OCI-LY3 (cell line): ENCODE measurements around the gene TNF.

ENCODE experiments used
- EZH2phosphoT487 ChIP-seq: fragments of 200-600 bp; shearing (Covaris generic); IDR thresholded peaks from 2 replicates; pipeline ENCODE4 v1.6.1; 2018; ENCODE audit warnings: antibody characterized with exemption, mixed run types, low read depth
- TF ChIP-seq, protein P1 (sequence below): fragments of 200-600, 300-600 bp; sonication (generic); IDR thresholded peaks from 2 replicates; pipeline ENCODE4 v1.5.1; 2014; ENCODE audit warnings: antibody characterized with exemption, low read length, low read depth

DNA sequence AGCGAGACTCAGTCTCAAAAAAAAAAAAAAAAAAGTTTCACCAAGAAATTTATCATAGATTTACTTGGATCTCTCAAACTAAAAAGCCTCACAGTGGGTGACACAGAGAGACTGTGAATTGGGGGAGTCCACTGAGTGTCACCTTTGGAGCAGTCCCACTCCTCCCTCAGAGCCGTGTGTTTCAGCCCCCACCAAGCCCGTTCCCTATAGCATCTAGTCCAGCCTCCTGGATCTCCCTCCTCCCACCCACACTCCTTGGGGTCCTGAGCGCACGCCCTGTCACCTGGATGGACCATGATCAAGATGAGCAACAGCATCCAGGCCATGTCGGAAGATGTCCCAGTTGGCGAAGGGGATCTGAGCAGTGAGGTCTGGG lies 17.0 kb downstream of the TNF start:
- TF ChIP-seq, protein P1, sequence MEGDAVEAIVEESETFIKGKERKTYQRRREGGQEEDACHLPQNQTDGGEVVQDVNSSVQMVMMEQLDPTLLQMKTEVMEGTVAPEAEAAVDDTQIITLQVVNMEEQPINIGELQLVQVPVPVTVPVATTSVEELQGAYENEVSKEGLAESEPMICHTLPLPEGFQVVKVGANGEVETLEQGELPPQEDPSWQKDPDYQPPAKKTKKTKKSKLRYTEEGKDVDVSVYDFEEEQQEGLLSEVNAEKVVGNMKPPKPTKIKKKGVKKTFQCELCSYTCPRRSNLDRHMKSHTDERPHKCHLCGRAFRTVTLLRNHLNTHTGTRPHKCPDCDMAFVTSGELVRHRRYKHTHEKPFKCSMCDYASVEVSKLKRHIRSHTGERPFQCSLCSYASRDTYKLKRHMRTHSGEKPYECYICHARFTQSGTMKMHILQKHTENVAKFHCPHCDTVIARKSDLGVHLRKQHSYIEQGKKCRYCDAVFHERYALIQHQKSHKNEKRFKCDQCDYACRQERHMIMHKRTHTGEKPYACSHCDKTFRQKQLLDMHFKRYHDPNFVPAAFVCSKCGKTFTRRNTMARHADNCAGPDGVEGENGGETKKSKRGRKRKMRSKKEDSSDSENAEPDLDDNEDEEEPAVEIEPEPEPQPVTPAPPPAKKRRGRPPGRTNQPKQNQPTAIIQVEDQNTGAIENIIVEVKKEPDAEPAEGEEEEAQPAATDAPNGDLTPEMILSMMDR = no peak
- no peak for TF ChIP-seq EZH2phosphoT487
